VCaP (cell line): ENCODE measurements around the gene CFAP251.
A peak's percentile ranks its signal among the peaks of the same experiment; 100 is the strongest.

Experiments used
- H3K27ac ChIP-seq: fragments of 450-650 bp; 2 replicates; pipeline ENCODE4 v1.5.1; 2017
- TF ChIP-seq, protein P1 (sequence below): fragments of 450-650 bp; conservative IDR thresholded peaks from 2 replicates; pipeline ENCODE4 v1.5.1; 2017; ENCODE audit warnings: mild to moderate bottlenecking, moderate library complexity

The CFAP251 gene

DNA sequence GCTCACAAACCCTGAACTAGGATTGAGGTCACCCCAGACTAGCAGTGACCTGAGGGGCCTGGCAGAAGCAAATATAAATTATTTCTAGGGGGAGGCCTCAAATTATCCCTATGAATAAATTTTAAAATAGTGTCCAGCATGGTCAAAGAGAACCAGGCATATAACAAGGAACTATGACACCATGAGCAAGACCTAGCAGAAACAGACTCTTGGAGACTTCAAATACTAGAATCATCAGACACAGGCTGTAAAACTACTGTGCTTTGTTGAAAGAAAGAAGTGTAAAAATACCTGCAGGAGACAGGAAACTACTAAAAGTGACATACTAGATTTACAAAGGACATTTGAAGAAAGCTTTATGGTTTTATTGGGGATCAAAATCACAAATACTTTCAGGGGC, 100.1 kb downstream of the CFAP251 start:
- H3K27ac ChIP-seq: no peak overlapping the region

DNA sequence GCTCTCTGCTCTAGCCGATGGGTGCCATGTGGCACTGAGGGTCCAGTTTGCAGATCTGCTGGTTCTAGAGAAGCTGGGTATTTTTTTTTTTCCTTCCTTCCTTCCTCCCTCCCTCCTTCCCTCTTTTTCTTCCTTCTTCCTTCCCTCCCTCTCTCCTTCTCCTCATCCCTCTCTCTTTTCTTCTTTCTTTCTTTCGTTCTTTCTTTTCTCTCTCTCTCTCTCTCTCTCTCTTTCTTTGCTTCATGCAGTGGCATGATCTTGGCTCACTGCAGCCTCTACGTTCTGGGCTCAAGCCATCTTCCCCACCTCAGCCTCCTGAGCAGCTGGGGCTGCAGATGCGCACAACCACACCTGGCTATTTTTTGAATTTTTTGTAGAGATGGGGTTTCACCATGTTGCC, 100.5 kb downstream of the CFAP251 start:
- no peak overlapping the region for H3K27ac ChIP-seq
- TF ChIP-seq, protein P1, sequence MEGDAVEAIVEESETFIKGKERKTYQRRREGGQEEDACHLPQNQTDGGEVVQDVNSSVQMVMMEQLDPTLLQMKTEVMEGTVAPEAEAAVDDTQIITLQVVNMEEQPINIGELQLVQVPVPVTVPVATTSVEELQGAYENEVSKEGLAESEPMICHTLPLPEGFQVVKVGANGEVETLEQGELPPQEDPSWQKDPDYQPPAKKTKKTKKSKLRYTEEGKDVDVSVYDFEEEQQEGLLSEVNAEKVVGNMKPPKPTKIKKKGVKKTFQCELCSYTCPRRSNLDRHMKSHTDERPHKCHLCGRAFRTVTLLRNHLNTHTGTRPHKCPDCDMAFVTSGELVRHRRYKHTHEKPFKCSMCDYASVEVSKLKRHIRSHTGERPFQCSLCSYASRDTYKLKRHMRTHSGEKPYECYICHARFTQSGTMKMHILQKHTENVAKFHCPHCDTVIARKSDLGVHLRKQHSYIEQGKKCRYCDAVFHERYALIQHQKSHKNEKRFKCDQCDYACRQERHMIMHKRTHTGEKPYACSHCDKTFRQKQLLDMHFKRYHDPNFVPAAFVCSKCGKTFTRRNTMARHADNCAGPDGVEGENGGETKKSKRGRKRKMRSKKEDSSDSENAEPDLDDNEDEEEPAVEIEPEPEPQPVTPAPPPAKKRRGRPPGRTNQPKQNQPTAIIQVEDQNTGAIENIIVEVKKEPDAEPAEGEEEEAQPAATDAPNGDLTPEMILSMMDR: no peak

More for the DNA sequence above, 100.1 kb downstream of the CFAP251 start:
- TF ChIP-seq, protein P1: no peak

DNA sequence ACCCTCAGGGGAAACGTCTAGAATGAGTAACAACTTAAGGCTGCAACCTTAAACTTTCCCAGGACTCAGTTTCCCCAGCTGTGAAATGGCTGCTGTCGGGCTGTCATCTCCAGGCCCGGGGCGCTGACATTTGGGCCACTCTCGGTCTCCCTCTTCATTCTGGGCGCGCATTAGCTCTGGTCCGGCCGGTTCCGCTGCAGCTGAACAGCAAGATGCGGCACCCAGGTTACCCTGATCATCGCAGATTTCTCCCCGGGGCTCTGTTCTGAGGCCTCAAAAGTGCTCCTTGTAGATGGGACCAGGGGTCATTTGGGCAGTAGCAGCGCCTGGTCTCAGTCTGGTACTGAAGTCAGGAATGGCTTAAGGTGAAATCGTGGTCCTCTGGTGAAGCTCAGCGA, 102.4 kb downstream of the CFAP251 start:
- TF ChIP-seq, protein P1: no peak
- peak overlapping the region; percentile 93 for H3K27ac ChIP-seq

DNA sequence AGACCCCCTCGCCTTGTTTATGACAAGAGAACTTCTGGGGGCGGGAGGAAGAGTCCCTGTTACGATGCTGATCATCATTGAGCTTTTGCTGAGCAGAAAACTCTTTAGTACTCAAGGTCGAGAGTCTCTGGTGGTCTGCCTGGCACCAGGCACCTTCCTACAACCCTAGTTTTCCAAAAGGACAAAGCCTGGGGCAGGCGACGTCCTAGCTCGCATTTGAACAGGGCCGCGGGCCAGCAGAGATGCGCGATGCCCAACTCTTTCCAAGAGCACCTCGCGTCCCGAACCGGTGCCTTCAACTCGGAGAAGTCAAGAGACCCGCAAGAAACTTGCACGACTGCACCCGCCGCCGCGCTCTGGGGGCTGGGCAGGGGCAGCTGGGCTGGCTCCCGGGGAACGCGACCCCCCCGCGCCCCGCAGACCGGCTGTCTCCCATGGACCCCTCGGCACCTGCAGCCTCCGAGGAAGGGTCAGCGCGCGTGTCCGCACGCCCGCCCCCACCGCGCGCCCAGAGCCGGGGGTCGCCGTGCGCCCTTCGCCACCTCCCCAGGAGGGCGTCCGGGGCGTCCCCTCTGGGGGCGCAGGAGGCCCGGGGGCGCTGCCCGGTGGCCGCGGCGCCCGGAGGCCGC, 102.9 kb downstream of the CFAP251 start:
- H3K27ac ChIP-seq: peak overlapping the region; percentile 93
- TF ChIP-seq, protein P1: no peak

DNA sequence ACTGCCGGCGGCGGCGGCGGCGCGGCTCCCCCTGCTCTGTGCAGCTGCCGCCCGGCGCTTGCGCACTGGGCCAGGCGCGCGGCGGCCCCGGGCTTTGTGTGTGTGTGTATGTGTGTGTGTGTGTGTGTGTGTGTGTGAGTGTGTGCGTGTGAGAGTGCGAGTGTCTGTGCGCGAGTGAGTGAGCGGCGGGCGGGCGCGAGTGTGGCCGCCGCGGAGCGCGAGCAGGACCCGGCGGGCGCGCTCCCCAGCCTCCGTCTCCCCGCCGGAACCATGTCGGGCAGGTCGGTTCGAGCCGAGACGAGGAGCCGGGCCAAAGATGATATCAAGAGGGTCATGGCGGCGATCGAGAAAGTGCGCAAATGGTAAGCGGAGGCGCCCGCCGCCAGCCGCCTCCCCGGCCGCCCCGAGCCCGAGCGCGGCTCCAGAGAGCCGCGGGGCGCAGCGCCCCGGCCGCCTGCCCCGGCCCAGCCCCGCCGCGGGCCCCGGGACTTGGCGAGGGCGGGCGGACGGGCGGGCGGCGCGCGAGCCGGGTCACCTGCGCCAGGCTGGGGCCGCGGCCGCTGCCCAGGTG, 103.5 kb downstream of the CFAP251 start, which contains the start of gene BCL7A:
BCL7A (plus strand) TSS at position 63 of the 571 bp plus-strand sequence; CDS start at position 271, 208 bp downstream.
- H3K27ac ChIP-seq: peak within 1 kb of the TSS; percentile 93
- TF ChIP-seq, protein P1: no peak

DNA sequence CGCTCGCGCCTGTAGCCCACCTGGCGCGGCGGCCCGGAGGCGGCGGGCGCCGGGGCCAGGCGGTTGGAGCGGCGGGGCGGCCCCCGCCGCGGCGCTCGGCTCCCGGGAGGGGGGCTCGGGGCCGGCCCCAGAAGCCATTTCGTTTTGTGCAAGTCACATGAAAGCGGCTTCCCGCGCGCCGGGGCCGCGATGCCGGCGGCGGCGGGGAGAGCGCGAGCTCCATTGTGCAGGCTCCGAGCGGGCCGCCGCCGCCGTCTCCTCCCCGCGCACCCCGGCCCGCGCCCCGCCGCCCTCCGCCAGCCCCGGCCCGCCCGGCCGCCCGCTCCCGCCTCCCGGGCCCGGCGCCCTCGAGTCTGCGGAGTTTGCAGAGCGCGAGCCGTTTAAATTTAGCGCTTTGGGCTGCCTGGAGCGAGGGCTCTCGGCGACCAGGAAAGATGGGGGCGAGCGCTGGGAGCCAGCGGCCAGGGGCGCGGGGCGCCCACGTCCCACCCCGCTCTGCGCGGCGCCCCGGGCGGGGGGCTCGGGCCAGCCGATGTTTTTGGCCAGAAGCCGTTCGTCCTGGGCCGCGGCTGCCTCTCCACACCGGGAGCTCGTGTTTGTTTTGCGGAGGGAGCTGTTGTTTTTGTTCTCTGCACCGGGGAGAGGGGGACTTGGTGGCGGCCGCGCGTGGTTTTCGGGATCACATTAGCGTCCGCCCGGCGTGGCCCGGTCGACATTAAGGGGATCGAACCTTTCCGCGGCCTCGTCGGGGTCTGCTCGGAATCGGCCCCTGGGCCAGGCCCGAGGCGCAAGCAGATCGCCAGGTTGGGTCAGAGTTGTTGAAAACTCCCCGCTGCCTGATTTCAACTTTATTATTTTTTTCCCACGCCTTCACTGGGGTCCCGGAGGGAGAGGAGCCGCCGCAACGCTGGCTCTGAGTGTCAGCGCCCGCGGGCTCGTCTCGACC, 104.3 kb downstream of the CFAP251 start:
- TF ChIP-seq, protein P1: no peak
- peak overlapping the region; percentile 93 for H3K27ac ChIP-seq
